Fibroblast of pulmonary artery (primary cell): ENCODE data around the gene MORC2.

Source experiments
- DNase-seq: peaks from one replicate; pipeline ENCODE4 v3.0.0-alpha.2; 2010; ENCODE audit warnings: low read depth
- H3K4me3 ChIP-seq: replicated peaks from 2 replicates; pipeline ENCODE4 v1.5.1; 2011; ENCODE audit warnings: low read depth, mild to moderate bottlenecking, control low read depth, low read length, moderate library complexity
- TF ChIP-seq, protein P1 (sequence below): IDR thresholded peaks from 2 replicates; pipeline ENCODE4 v1.5.1; 2011; ENCODE audit warnings: mild to moderate bottlenecking, control low read depth, low read length, inconsistent platforms; ENCODE audit errors: missing control alignments

MORC2 gene

DNA sequence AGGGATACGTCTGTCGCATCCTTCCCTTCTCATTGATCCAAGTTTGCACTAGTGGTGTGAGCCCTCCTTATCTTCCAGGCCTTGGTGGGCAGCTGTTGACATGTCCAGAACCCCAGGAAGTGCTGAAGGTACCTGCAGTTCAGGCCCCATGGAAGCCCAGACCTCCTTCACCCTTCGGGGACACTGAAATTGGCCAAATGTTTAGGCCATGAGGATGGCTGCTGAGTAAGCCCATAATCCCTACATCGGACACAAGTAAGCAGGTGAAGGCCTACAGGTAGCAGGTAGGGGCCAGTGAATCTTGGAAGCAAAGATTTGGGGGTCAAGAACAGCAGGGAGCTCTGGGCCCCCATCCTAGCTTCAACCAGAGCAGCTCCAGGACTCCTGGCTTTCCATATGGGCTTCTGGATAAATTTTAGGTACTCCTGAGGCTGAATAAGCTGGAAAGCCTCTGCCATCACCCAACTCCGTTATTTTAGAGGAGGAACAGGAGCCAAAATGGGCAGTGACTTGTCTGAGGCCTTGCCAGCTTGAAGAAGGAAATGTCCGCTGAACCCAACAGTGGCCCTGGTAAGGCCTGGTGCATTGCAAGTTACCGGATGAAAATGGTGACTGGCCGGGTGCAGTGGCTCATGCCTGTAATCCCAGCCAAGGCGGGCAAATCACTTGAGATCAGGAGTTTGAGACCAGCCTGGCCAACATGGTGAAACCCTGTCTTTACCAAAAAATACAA is 45.2 kb downstream of the MORC2 start:
- DNase-seq: no peak
- TF ChIP-seq, protein P1, sequence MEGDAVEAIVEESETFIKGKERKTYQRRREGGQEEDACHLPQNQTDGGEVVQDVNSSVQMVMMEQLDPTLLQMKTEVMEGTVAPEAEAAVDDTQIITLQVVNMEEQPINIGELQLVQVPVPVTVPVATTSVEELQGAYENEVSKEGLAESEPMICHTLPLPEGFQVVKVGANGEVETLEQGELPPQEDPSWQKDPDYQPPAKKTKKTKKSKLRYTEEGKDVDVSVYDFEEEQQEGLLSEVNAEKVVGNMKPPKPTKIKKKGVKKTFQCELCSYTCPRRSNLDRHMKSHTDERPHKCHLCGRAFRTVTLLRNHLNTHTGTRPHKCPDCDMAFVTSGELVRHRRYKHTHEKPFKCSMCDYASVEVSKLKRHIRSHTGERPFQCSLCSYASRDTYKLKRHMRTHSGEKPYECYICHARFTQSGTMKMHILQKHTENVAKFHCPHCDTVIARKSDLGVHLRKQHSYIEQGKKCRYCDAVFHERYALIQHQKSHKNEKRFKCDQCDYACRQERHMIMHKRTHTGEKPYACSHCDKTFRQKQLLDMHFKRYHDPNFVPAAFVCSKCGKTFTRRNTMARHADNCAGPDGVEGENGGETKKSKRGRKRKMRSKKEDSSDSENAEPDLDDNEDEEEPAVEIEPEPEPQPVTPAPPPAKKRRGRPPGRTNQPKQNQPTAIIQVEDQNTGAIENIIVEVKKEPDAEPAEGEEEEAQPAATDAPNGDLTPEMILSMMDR: no peak
- H3K4me3 ChIP-seq: no peak overlapping the region

DNA sequence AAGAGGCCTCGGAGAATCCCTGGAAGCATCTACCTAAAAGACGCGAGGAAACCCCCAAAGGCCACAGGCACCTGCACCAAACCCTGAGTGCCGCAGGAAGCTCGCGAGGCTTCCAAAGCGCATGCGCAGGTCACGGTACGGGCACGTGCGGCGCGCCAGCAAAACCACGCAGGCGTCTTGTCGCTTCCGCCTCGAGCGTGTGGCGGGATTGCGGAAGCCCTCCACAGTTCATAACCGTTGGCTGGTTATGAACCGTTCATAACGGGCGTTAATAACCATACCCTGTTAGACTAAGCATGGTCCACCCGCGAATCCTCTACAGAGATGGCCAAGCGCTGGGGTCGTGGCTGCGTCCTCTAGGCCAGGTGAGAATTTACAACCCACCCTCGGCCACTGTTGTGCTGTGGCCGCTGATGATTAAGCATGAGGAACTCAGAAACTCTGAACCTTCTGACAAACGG is 46.4 kb downstream of the MORC2 start:
- H3K4me3 ChIP-seq: peak overlapping the region; percentile 46
- DNase-seq: peak; percentile 66
- TF ChIP-seq, protein P1: no peak

DNA sequence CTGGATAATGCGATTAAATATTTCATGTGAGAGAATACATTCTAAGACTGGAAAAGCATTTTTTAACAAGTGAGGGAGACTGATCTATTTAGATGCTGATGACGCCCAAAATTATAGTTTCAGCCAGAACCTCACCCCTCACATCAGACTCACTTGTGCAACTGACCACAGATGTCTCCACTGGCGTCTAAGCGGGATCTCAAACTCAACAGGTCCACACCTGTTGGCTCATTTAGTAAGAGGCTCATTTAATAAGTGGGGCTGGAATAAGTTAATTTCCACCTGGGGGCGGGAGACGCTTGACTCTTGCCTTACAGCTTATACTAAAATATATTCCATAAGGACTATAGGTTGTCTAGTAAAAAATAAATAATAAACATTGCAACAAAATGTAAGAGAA is 47.5 kb downstream of the MORC2 start:
- TF ChIP-seq, protein P1: no peak
- no peak for DNase-seq
- H3K4me3 ChIP-seq: peak overlapping the region; percentile 46

DNA sequence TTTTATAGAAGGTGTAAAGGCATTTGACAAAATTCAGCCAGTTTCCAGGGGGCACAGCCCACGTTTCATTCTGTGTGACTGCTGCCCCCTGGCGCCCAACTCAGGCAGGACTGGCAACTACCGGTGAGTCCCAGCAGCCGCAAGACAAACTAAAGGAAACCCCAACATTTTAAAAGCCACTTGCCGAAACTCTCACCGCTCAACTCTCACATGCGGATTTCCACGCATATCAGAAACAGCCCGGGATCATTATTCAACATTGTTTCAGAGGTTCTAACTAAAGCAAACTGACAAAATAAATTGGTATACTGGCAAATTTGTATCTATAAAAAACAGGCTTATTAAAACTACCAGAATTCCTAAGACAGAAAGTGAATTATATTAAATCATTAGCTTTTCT is 48.2 kb downstream of the MORC2 start:
- no peak overlapping the region for H3K4me3 ChIP-seq
- TF ChIP-seq, protein P1: peak; percentile 82
- peak; percentile 71 for DNase-seq

DNA sequence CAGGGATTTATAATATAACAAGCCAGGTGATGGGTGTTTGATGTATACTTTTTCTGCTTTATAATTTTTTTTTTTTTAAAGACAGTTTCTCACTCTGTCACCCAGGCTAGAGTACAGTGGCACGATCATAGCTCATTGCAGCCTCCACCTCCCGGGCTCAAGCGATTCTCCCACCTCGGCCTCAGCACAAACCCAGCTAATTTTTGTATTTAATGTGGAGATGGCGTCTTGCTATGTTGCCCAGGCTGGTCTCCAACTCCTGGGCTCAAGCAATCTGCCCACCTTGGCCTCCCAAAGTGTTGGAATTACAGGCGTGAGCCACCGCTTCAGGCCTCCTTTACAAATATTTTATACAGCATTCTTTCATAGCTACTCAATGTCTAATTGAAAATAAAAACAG is 48.6 kb downstream of the MORC2 start:
- TF ChIP-seq, protein P1: no peak
- no peak for DNase-seq
- no peak overlapping the region for H3K4me3 ChIP-seq

DNA sequence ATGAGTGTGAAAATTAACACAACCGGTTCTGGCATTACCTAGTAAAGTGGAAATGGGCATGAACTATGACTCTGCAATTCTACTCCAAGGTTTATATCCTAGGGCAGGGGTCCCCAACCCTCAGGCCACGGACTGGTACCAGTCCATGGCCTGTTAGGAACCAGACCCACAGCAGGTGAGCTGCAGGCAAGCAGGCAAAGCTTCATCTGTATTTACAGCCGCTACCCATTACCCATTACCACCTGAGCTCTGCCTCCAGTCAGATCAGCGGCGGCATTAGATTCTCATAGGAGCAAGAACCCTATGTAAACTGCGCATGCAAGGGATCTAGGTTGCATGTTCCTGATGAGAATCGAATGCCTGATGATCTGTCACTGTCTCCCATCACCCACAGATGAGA is 49.8 kb downstream of the MORC2 start:
- TF ChIP-seq, protein P1: no peak
- no peak for DNase-seq
- no peak overlapping the region for H3K4me3 ChIP-seq

DNA sequence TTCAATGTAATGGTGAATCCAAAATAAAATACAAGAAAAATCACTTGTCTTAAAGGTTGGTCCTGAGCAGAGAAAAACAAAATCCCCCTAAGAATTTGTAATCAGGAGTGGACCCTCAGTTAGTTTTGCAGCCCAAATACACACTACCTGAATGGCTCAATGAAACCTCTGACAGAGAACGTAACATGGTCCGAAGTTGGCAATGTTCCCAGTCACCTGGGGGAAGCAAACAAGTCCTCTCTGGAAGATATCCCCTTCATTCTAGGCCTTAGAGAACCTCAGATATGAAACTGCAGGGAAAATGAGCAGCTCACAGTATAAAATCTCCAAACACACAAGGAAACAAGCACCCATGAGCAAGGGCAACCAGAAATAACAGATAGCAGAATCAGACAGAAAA is 58.2 kb downstream of the MORC2 start:
- DNase-seq: no peak
- no peak overlapping the region for H3K4me3 ChIP-seq
- TF ChIP-seq, protein P1: no peak
